GM12801 (cell line): ENCODE measurements around the gene NIPAL1.

Experiments
- CTCF ChIP-seq: IDR thresholded peaks from one replicate; pipeline ENCODE4 v1.5.1; 2011; ENCODE audit warnings: control low read depth; ENCODE audit not compliant: insufficient read length; ENCODE audit errors: extremely low read depth

NIPAL1 gene

GRCh38 chr4:48037117-48037462 is 20.5 kb downstream of the NIPAL1 start:
- no peak for TF ChIP-seq CTCF

- no peak for TF ChIP-seq CTCF
These were observed 22.1 kb downstream of the NIPAL1 start for GRCh38 chr4:48038666-48039065.

- no peak for TF ChIP-seq CTCF
These were observed 23.0 kb downstream of the NIPAL1 start for GRCh38 chr4:48039561-48039960.

GRCh38 chr4:48041535-48042137 is 25.1 kb downstream of the NIPAL1 start:
- no peak for TF ChIP-seq CTCF

- no peak for TF ChIP-seq CTCF
These were observed 26.4 kb downstream of the NIPAL1 start for GRCh38 chr4:48042979-48043461.

- no peak for TF ChIP-seq CTCF
These were observed 26.9 kb downstream of the NIPAL1 start for GRCh38 chr4:48043504-48043903.

GRCh38 chr4:48044298-48044697 is 27.7 kb downstream of the NIPAL1 start:
- TF ChIP-seq CTCF: no peak
